Endothelial cell of hepatic sinusoid (primary cell): Measurements from ENCODE around the gene HMGB4.

Source experiments
- in situ Hi-C: cut with HindIII; loops from 2 replicates; pipeline ENCODE4 v1.10.0; 2017; ENCODE audit warnings: low sequenced_read_pairs

HMGB4 gene

GRCh38 chr1:33863779-33864178 lies at the start of gene HMGB4:
TSS of gene HMGB4 (plus strand) at chr1:33864079. CDS start at chr1:33864192, 113 bp downstream.
- in situ Hi-C loops = no loop called here

- in situ Hi-C loops = no loop called here
Observed at GRCh38 chr1:33814166-33814565, 49.7 kb upstream of the HMGB4 start.

- in situ Hi-C loops = loop anchor here (5.0 kb wide), 1 partner anchor 37 kb away; no protein-coding TSS in a partner anchor
Observed at GRCh38 chr1:33815061-33815460, 48.8 kb upstream of the HMGB4 start.

GRCh38 chr1:33818071-33818470 lies 45.8 kb upstream of the HMGB4 start:
- in situ Hi-C loops = loop anchor here (5.0 kb wide), 1 partner anchor 34 kb away; no protein-coding TSS in a partner anchor

- in situ Hi-C loops = loop anchor here (5.0 kb wide), 1 partner anchor 33 kb away; no protein-coding TSS in a partner anchor
Observed at GRCh38 chr1:33819290-33819912, 44.5 kb upstream of the HMGB4 start.

GRCh38 chr1:33819913-33820311 lies 44.0 kb upstream of the HMGB4 start:
- in situ Hi-C loops = loop anchor here (5.0 kb wide), 1 partner anchor 32 kb away; no protein-coding TSS in a partner anchor

- in situ Hi-C loops = no loop called here
Observed at GRCh38 chr1:33820804-33821203, 43.1 kb upstream of the HMGB4 start.

- in situ Hi-C loops = no loop called here
Observed at GRCh38 chr1:33821291-33821690, 42.6 kb upstream of the HMGB4 start.

- in situ Hi-C loops = no loop called here
Observed at GRCh38 chr1:33822396-33822795, 41.5 kb upstream of the HMGB4 start.

GRCh38 chr1:33823401-33823800 lies 40.5 kb upstream of the HMGB4 start:
- in situ Hi-C loops = no loop called here

GRCh38 chr1:33823830-33824229 lies 40.0 kb upstream of the HMGB4 start:
- in situ Hi-C loops = no loop called here

GRCh38 chr1:33824321-33824720 lies 39.6 kb upstream of the HMGB4 start:
- in situ Hi-C loops = no loop called here

- in situ Hi-C loops = no loop called here
Observed at GRCh38 chr1:33824971-33825370, 38.9 kb upstream of the HMGB4 start.

GRCh38 chr1:33825506-33825905 lies 38.4 kb upstream of the HMGB4 start:
- in situ Hi-C loops = no loop called here

- in situ Hi-C loops = no loop called here
Observed at GRCh38 chr1:33826311-33826710, 37.6 kb upstream of the HMGB4 start.

GRCh38 chr1:33826711-33827110 lies 37.2 kb upstream of the HMGB4 start:
- in situ Hi-C loops = no loop called here

- in situ Hi-C loops = no loop called here
Observed at GRCh38 chr1:33828059-33828458, 35.8 kb upstream of the HMGB4 start.

- in situ Hi-C loops = no loop called here
Observed at GRCh38 chr1:33828654-33829053, 35.2 kb upstream of the HMGB4 start.

GRCh38 chr1:33836911-33837310 lies 27.0 kb upstream of the HMGB4 start:
- in situ Hi-C loops = no loop called here

GRCh38 chr1:33837635-33838034 lies 26.2 kb upstream of the HMGB4 start:
- in situ Hi-C loops = no loop called here

- in situ Hi-C loops = no loop called here
Observed at GRCh38 chr1:33841494-33841893, 22.4 kb upstream of the HMGB4 start.

GRCh38 chr1:33842348-33842747 lies 21.5 kb upstream of the HMGB4 start:
- in situ Hi-C loops = no loop called here

GRCh38 chr1:33844166-33844565 lies 19.7 kb upstream of the HMGB4 start:
- in situ Hi-C loops = no loop called here
